ENCODE data around the gene NIN.

- no peak for TF ChIP-seq CTCF (IDR thresholded peaks at IDR 0.05; ENCODE audit: borderline replicate concordance, extremely low read depth, low read length, poor library complexity, severe bottlenecking)
- no peak for TF ChIP-seq EZH2 (IDR thresholded peaks at IDR 0.05; ENCODE audit: borderline replicate concordance, low read depth, low read length, severe bottlenecking)
Observed at GRCh38 chr14:50677527-50678063, 153.4 kb downstream of the NIN start.

Measured in DND-41 (cell line).